OCI-LY7 (cell line): Measurements from ENCODE around the gene SLC45A1.

Experiments used
- EZH2phosphoT487 ChIP-seq: fragments of 200-600 bp; sonication (generic); IDR thresholded peaks from 2 replicates; pipeline ENCODE4 v1.6.1; 2018; ENCODE audit warnings: low read depth, borderline replicate concordance, mild to moderate bottlenecking, mixed run types, antibody characterized with exemption, low read length, moderate library complexity, mixed read lengths
- TF ChIP-seq, protein P1 (sequence below): fragments of 200-600 bp; sonication (generic); conservative IDR thresholded peaks from 2 replicates; pipeline ENCODE4 v1.5.1; 2014; ENCODE audit warnings: mild to moderate bottlenecking, antibody characterized with exemption, low read length, moderate library complexity, mixed read lengths

- TF ChIP-seq, protein P1, sequence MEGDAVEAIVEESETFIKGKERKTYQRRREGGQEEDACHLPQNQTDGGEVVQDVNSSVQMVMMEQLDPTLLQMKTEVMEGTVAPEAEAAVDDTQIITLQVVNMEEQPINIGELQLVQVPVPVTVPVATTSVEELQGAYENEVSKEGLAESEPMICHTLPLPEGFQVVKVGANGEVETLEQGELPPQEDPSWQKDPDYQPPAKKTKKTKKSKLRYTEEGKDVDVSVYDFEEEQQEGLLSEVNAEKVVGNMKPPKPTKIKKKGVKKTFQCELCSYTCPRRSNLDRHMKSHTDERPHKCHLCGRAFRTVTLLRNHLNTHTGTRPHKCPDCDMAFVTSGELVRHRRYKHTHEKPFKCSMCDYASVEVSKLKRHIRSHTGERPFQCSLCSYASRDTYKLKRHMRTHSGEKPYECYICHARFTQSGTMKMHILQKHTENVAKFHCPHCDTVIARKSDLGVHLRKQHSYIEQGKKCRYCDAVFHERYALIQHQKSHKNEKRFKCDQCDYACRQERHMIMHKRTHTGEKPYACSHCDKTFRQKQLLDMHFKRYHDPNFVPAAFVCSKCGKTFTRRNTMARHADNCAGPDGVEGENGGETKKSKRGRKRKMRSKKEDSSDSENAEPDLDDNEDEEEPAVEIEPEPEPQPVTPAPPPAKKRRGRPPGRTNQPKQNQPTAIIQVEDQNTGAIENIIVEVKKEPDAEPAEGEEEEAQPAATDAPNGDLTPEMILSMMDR, result no peak
- no peak for TF ChIP-seq EZH2phosphoT487
These were observed 44.8 kb downstream of the SLC45A1 start for GRCh38 chr1:8362701-8363101.
